Fibroblast of pulmonary artery (primary cell): ENCODE data around the gene MAML2.
A peak's percentile ranks its signal among the peaks of the same experiment; 100 is the strongest.

Experiments used
- DNase-seq: peaks from one replicate; pipeline ENCODE4 v3.0.0-alpha.2; 2010; ENCODE audit warnings: low read depth
- H3K4me3 ChIP-seq: replicated peaks from 2 replicates; pipeline ENCODE4 v1.5.1; 2011; ENCODE audit warnings: low read depth, mild to moderate bottlenecking, control low read depth, low read length, moderate library complexity
- CTCF ChIP-seq: IDR thresholded peaks from 2 replicates; pipeline ENCODE4 v1.5.1; 2011; ENCODE audit warnings: mild to moderate bottlenecking, control low read depth, low read length, inconsistent platforms; ENCODE audit errors: missing control alignments

Gene MAML2

DNA sequence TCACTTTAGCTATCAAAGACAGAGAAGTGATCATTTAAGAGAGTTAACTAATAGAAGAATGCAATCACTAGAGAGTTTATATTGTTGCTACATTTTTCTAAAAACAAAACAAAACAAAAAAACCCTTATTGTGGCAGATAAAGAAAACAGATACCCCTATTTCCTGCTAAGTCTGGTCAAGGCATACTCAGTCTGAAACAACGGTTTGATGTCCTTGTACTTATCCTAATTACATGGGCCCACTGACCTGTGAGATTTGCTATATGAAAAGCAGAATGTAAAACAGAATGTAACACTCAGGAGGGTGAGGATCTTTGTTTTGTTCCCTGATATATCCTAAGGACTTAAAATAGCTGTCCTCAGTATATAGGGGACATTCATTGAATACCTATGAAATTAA is 24.6 kb downstream of the MAML2 start:
- no peak for DNase-seq
- TF ChIP-seq CTCF, result no peak
- H3K4me3 ChIP-seq, result no peak overlapping the region

DNA sequence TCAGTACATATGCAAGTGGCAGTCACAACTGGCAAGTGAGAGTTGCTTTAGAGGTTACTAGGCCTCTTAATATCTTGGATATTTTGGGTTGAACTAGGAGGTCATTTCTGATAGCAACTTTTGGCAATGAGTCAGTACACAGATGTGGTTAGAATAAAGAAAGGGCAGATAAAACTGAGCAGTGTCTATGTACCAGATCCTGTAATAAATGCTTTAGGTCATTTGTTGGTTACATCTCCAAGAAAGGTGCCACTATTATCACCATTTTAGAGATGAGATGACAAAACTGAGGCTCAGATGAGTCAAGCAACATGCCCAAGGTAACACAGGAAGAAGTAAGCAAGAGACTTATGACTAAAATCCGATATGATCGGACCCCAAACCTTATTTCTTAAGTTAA is 25.0 kb downstream of the MAML2 start:
- no peak for TF ChIP-seq CTCF
- H3K4me3 ChIP-seq, result no peak overlapping the region
- DNase-seq, result no peak

- no peak for TF ChIP-seq CTCF
- DNase-seq, result no peak
- no peak overlapping the region for H3K4me3 ChIP-seq
Measured at GRCh38 chr11:96317571-96317970, 25.4 kb downstream of the MAML2 start.

DNA sequence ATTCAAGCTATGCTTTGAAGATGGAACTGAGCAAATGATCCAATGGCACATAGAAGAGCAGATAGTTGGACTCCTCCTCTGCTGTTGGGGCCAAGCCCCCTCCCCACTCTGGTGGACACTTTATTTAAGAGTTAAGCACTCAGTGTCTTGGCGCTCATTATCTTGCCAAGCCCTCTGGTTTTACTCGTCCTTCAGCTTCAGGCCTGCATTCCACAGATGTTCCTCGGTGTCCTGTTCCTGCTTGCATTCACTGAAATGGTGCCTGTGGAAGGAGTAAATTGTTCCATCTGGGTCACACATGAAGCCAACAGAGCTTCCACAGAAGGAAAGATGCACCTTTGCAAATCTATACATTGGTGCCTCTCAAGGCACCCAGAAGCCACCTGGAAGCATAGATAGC is 26.1 kb downstream of the MAML2 start:
- no peak for DNase-seq
- H3K4me3 ChIP-seq, result no peak overlapping the region
- TF ChIP-seq CTCF, result no peak

DNA sequence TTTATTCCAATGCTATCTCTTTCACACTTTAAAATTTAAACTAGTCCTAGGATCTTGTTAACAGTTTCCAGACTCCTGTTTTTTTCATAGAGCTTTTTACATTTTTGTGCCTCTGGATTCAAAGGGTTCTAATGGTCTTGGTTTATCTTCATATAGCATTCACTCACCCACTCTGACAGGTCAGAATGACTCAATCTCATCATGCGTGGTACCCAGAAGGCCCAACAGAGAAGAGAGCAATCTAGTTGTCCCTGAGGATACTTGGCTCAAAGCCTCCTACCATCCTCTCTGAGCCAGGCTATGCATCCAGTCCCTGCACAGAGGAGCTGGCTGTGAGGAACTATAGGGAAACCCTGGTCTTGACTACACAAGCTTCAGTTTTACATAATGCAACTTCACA is 27.5 kb downstream of the MAML2 start:
- TF ChIP-seq CTCF, result no peak
- DNase-seq, result no peak
- H3K4me3 ChIP-seq, result no peak overlapping the region

DNA sequence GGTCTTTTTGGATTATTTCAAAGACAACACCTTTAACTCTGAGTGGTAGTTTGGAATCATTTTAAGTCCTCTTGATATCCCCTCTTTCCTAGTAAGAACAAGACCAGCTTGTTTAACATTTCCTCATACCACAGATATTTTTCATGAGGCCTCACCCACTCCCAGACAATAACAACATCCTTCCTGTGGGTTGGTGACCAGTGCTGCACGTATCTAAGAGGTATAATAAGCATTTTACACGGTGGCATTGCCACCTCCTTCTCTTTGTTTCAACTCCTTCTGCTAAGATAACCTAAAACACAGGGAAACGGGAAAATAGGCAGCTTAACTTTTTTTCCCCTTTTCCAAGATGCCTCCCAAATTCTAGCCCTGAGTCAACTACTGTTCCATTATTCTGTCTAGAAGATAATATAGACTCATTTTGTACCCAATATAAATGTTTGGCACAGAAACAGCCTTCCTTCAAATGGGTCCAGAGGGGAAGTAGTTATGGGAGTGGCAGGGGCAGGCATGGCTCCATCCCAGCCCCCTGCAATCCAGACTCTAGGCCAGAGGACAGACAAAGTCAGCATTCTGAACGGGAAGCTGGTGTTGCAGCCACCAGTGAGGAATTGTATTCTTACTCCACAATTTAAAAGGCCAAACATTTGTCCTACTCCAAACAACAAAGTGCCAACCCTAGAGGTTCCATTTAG is 28.5 kb downstream of the MAML2 start:
- no peak overlapping the region for H3K4me3 ChIP-seq
- DNase-seq, result peak; percentile 75
- no peak for TF ChIP-seq CTCF

DNA sequence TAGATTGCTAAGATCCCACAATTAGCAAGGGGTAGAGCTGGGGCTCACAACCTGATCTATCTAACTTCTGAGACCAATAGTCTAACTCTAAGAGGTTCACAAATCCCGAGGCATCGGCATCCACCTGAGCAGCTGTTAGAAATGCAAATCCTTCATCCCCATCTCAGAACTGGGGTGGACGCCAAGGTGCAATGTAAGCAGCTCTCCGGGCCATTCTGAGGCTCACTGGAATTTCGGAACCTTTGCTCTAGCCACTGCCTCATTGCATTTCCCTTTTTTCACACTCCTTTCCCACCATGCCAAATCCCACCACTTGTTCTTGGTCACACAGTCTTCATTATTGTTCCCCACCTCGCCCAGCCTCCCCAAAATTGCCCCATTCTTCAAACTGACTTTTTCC is 29.8 kb downstream of the MAML2 start:
- no peak for TF ChIP-seq CTCF
- no peak for DNase-seq
- H3K4me3 ChIP-seq, result no peak overlapping the region
